Thyroid gland (tissue), 4 donors: ENCODE results near the gene PIMREG. TPM values are rescaled to one million over a fixed set of nuclear protein-coding genes. Genes with fewer than 3 reads are reported as not detected.
A peak's percentile ranks its signal among the peaks of the same experiment; 100 is the strongest.

Experiments
- DNase-seq, 2 donors: peaks; one replicate each; pipeline ENCODE4 v3.0.0-alpha.2; 2019
- H3K27ac ChIP-seq, 3 donors: fragments of 200-600 bp; sonication (generic); 1 replicate in 2 of 3; 2 replicates in 1 of 3; pipeline ENCODE4 v1.5.1; 2016 to 2019; ENCODE audit warnings: mild to moderate bottlenecking in 1 of 3, moderate library complexity in 1 of 3
- H3K27me3 ChIP-seq: fragments of 200-600 bp; sonication (generic); one replicate; pipeline ENCODE4 v1.5.1; 2019
- H3K36me3 ChIP-seq, 2 donors: fragments of 200-600 bp; sonication (generic); one replicate each; pipeline ENCODE4 v1.5.1; 2016 to 2019
- H3K4me1 ChIP-seq, 2 donors: fragments of 200-600 bp; sonication (generic); one replicate each; pipeline ENCODE4 v1.5.1; 2017 to 2019
- H3K4me3 ChIP-seq, 3 donors: fragments of 200-600 bp; sonication (generic); replicated peaks in 1 of 3; 1 replicate in 2 of 3; 2 replicates in 1 of 3; pipeline ENCODE4 v1.5.1; 2016; ENCODE audit warnings: mild to moderate bottlenecking in 1 of 3
- H3K9me3 ChIP-seq: fragments of 200-600 bp; sonication (generic); one replicate; pipeline ENCODE4 v1.5.1; 2017
- CTCF ChIP-seq, 6 experiments: fragments of 200-600 bp in 3 of 6; fragments of 450-650 bp in 3 of 6; sonication (generic) in 3 of 6; IDR thresholded peaks; one replicate each; pipeline ENCODE4 v1.5.1; 2016 to 2019; ENCODE audit warnings: antibody characterized with exemption in 6 of 6, mild to moderate bottlenecking in 2 of 6, inconsistent platforms in 1 of 6, moderate library complexity in 1 of 6
- POLR2A ChIP-seq, 2 donors: fragments of 450-650 bp; IDR thresholded peaks; one replicate each; pipeline ENCODE4 v1.6.1; 2017; ENCODE audit warnings: antibody characterized with exemption in 2 of 2, mild to moderate bottlenecking in 2 of 2, moderate library complexity in 1 of 2
- WGBS, 2 donors: methylation state at CpG; one replicate each; pipeline ENCODE4 v1.1.5; 2017; 5-methylcytosine and 5-hydroxymethylcytosine counted together
- intact Hi-C: fragments of 100-400 bp; cut with DNase I; formaldehyde crosslinking; loops from one replicate; pipeline ENCODE4 v1.15.1; 2023
- total RNA-seq, 4 donors: library from RNA; depleted of rRNA; stranded (reverse); fragments of >200 nt; gene quantifications; one replicate each; pipeline ENCODE4 v1.2.3, GENCODE V29; 2016

The PIMREG gene
- total RNA-seq, 4 donors from 2014 or later, result not detected

- Histone ChIP-seq H3K4me3 (no peak overlapping the region), H3K27me3 (no peaks in the 10 kb centered on the region), H3K9me3 (no peaks in the 10 kb centered on the region), H3K36me3 (no peaks in the 10 kb centered on the region), H3K4me1 (no peaks in the 10 kb centered on the region), H3K27ac (no peak overlapping the region)
- DNase-seq, result no peak
- 86 to 93% methylated on average over 13 to 14 of the region's 17 CpGs for whole genome bisulfite sequencing, 2 donors
- TF ChIP-seq POLR2A (IDR thresholded peaks at IDR 0.05) (no peak), CTCF (IDR thresholded peaks at IDR 0.05) (no peak)
- intact Hi-C loops, result no loop called here
These were observed 15.9 kb upstream of the PIMREG start for GRCh38 chr17:6428207-6428965.

GRCh38 chr17:6429266-6429665, 15.0 kb upstream of the PIMREG start:
- 80% methylated on average over 1 of the region's 7 CpGs; no CpG with 5 or more reads in 1 of the 2 donors for WGBS, 2 donors
- Histone ChIP-seq H3K36me3 (no peaks in the 10 kb centered on the region), H3K4me1 (no peaks in the 10 kb centered on the region), H3K27me3 (no peaks in the 10 kb centered on the region), H3K9me3 (no peaks in the 10 kb centered on the region), H3K4me3 (no peak overlapping the region), H3K27ac (no peak overlapping the region)
- TF ChIP-seq POLR2A (IDR thresholded peaks at IDR 0.05), result no peak
- no peak for TF ChIP-seq CTCF (IDR thresholded peaks at IDR 0.05)
- intact Hi-C loops, result no loop called here
- DNase-seq, result no peak

- no peak overlapping the region for H3K27ac ChIP-seq
- intact Hi-C loops, result no loop called here
- H3K36me3 ChIP-seq, result no peaks in the 10 kb centered on the region
These were observed 13.5 kb upstream of the PIMREG start for GRCh38 chr17:6430769-6431168.

GRCh38 chr17:6435051-6435450, 9.2 kb upstream of the PIMREG start, which contains the start of gene AIPL1:
AIPL1 (minus strand) TSS chr17:6435121; CDS start chr17:6435104, 17 bp downstream.
- TF ChIP-seq CTCF (IDR thresholded peaks at IDR 0.05) (no peak), POLR2A (IDR thresholded peaks at IDR 0.05) (no peak)
- intact Hi-C loops, result no loop called here

More at GRCh38 chr17:6430769-6431168, 13.5 kb upstream of the PIMREG start:
- TF ChIP-seq POLR2A (IDR thresholded peaks at IDR 0.05) (no peak), CTCF (IDR thresholded peaks at IDR 0.05) (no peak)
- no peaks in the 10 kb centered on the region for H3K9me3 ChIP-seq
- no peak overlapping the region for H3K4me3 ChIP-seq
- H3K4me1 ChIP-seq, result no peaks in the 10 kb centered on the region
- DNase-seq, result no peak
- no peaks in the 10 kb centered on the region for H3K27me3 ChIP-seq

GRCh38 chr17:6435968-6436367, 8.3 kb upstream of the PIMREG start:
- H3K36me3 ChIP-seq, result no peaks in the 10 kb centered on the region
- intact Hi-C loops, result no loop called here
- TF ChIP-seq POLR2A (IDR thresholded peaks at IDR 0.05) (no peak), CTCF (IDR thresholded peaks at IDR 0.05) (peak; percentile 43 to 81 (median 58))
- no peaks in the 10 kb centered on the region for H3K4me1 ChIP-seq
- H3K4me3 ChIP-seq, result no peak overlapping the region
- H3K27ac ChIP-seq, result no peak overlapping the region
- WGBS, 2 donors, result 14% methylated on average over 9 of the region's 9 CpGs
- no peaks in the 10 kb centered on the region for H3K9me3 ChIP-seq
- DNase-seq, result peak; percentile 42 to 56
- no peaks in the 10 kb centered on the region for H3K27me3 ChIP-seq

More at GRCh38 chr17:6435051-6435450, 9.2 kb upstream of the PIMREG start, which contains the start of gene AIPL1:
- H3K27ac ChIP-seq, result no peak within 1 kb of the TSS
- no peaks in the 10 kb centered on the region for H3K36me3 ChIP-seq
- H3K9me3 ChIP-seq, result no peaks in the 10 kb centered on the region
- H3K4me3 ChIP-seq, result no peak within 1 kb of the TSS
- H3K4me1 ChIP-seq, result no peaks in the 10 kb centered on the region
- WGBS, 2 donors, result 80 to 95% methylated on average over 7 to 15 of the region's 16 CpGs
- no peak for DNase-seq
- H3K27me3 ChIP-seq, result no peaks in the 10 kb centered on the region
